Measurements from ENCODE around the gene DGKB. TPM values are rescaled to one million over a fixed set of nuclear protein-coding genes. Genes with fewer than 3 reads are reported as not detected.

The DGKB gene
- total RNA-seq, 1 experiment from 2014 or later, result 0.08 TPM

- H3K4me3 ChIP-seq, result no peak overlapping the region
- no peaks in the 10 kb centered on the region for H3K27me3 ChIP-seq
- H3K36me3 ChIP-seq, result no peaks in the 10 kb centered on the region
- H3K9me3 ChIP-seq (replicated peaks), result no peaks in the 10 kb centered on the region
- H3K4me1 ChIP-seq, result no peaks in the 10 kb centered on the region
- no peak for DNase-seq
- no peak overlapping the region for H3K27ac ChIP-seq
Measured at GRCh38 chr7:14687241-14687640, 215.3 kb downstream of the DGKB start.

DNA sequence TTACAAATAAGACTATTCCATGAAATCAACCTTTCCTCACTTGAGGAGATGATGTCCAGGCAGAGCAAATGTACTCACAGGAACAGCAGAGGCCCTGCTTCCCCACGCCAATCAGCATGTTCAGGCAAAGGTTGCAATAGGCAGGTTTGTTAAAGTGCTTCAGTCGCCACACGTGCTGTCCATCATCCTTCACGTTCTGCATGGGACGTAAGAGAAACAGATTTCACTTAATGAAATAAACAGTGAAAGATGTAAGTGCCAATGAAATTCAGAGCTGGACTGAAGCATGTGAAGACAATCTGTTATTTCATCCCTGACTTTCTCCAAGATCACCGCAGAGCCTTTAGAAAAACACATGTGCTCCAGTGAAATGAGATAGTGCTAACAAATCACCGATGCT, 217.4 kb downstream of the DGKB start:
- no peak for DNase-seq
- Histone ChIP-seq H3K36me3 (no peaks in the 10 kb centered on the region), H3K27ac (no peak overlapping the region), H3K9me3 (replicated peaks) (no peaks in the 10 kb centered on the region), H3K4me1 (no peaks in the 10 kb centered on the region), H3K27me3 (no peaks in the 10 kb centered on the region), H3K4me3 (no peak overlapping the region)

DNA sequence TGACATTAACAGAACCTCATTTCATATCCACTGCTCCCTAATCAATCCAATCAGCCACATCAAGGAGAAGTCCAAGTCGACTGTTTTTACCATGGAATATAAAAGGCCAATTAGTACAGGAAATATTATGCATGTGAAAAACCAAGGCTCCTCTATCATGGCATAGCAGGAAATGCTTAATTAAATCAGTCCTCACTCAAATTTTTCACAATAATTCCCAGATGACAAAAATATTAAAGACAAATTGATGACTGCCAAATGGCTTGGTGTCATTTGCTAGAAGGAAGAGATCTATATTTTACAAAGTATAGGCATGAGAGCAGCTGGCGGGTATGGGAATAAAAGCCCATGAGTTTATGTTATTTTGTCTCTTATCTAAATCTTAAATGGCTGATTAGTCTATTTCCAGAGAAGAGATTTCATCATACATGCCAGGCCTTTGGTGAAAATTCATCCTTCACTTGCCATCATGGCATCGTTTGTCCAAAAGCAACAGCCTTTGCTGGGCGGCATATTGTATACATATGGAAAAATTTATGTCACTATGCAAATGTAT, 219.6 kb downstream of the DGKB start:
- no peaks in the 10 kb centered on the region for H3K36me3 ChIP-seq
- H3K27me3 ChIP-seq, result no peaks in the 10 kb centered on the region
- DNase-seq, result no peak
- H3K27ac ChIP-seq, result no peak overlapping the region
- H3K4me1 ChIP-seq, result no peaks in the 10 kb centered on the region
- H3K4me3 ChIP-seq, result no peak overlapping the region
- no peaks in the 10 kb centered on the region for H3K9me3 ChIP-seq (replicated peaks)

GRCh38 chr7:14676896-14677295, 225.7 kb downstream of the DGKB start:
- Histone ChIP-seq H3K4me3 (no peak overlapping the region), H3K9me3 (replicated peaks) (no peaks in the 10 kb centered on the region), H3K36me3 (no peaks in the 10 kb centered on the region), H3K4me1 (no peaks in the 10 kb centered on the region), H3K27me3 (no peaks in the 10 kb centered on the region), H3K27ac (no peak overlapping the region)
- no peak for DNase-seq

DNA sequence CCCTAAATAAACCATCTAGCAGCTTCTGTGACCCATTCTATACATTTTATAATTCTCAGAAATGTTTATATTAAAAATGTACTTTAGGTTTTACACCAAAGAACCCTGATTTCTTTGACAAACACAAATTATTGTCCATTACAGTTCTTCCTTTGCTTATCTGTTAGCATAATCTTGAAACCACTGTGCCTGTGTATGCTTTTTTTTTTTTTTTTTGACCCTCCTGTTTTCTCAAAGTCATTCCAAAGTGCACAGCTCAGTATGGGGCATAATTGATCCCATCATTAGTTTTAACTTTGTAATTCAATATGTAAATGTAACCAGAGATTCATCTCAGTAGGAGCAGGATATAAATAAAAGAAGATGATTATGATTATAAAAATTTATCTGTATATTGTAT, 229.3 kb downstream of the DGKB start:
- DNase-seq, result no peak
- H3K27ac ChIP-seq, result no peak overlapping the region
- no peaks in the 10 kb centered on the region for H3K9me3 ChIP-seq (replicated peaks)
- no peaks in the 10 kb centered on the region for H3K27me3 ChIP-seq
- no peaks in the 10 kb centered on the region for H3K4me1 ChIP-seq
- no peaks in the 10 kb centered on the region for H3K36me3 ChIP-seq
- H3K4me3 ChIP-seq, result no peak overlapping the region

DNA sequence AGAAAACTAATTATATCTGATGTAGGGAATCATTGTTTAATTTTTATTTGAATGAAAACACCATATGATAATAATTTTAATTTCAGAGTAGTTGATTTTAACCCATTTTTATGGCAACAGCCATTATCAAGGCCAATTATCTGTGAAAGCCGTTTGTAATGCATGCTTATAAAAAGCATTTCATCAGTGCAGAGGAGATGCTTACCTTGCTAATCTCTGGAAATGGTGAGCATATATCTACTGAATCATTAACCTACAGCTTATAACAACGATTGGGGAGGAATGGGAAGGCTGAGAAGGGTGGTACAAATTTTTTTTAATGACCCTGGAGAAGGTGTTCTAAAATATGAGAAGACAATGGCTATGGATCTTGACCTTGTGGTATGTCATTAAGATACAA, 235.6 kb downstream of the DGKB start:
- no peak for DNase-seq
- Histone ChIP-seq H3K4me1 (no peaks in the 10 kb centered on the region), H3K27me3 (no peaks in the 10 kb centered on the region), H3K4me3 (no peak overlapping the region), H3K9me3 (replicated peaks) (0 out of 2 replicates have a peak, but pooled peaks cover 4% of the 10 kb centered on the region), H3K27ac (no peak overlapping the region), H3K36me3 (no peaks in the 10 kb centered on the region)

GRCh38 chr7:14666304-14666703, 236.2 kb downstream of the DGKB start:
- H3K36me3 ChIP-seq, result no peaks in the 10 kb centered on the region
- DNase-seq, result no peak
- no peaks in the 10 kb centered on the region for H3K4me1 ChIP-seq
- H3K4me3 ChIP-seq, result no peak overlapping the region
- H3K9me3 ChIP-seq (replicated peaks), result 0 out of 2 replicates have a peak, but pooled peaks cover 4% of the 10 kb centered on the region
- H3K27ac ChIP-seq, result no peak overlapping the region
- H3K27me3 ChIP-seq, result no peaks in the 10 kb centered on the region

- Histone ChIP-seq H3K4me1 (no peaks in the 10 kb centered on the region), H3K27ac (no peak overlapping the region), H3K36me3 (no peaks in the 10 kb centered on the region), H3K9me3 (replicated peaks) (peaks cover 1% of the 10 kb centered on the region; the same call in 1 of the 2 replicates), H3K27me3 (no peaks in the 10 kb centered on the region), H3K4me3 (no peak overlapping the region)
- no peak for DNase-seq
Measured at GRCh38 chr7:14639801-14640200, 262.8 kb downstream of the DGKB start.

DNA sequence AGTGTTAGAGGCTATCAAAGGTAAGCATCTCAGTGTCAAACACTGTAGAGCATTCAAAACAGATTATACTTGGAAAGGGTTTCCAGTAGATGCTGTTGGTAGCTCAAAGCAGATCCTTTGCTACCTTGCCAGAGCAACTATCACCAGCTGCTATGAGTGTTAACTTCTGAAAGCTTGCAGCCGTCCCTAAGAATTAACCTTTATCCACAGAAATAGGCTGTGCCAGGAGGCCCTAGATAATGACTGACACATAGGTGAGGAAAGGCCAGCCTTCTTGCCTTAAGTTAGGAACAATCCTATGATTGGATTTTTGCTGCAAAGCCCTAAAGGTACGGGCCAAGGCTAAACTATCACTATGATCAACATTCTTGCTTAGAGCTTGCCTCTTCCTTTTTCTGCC, 263.2 kb downstream of the DGKB start:
- H3K36me3 ChIP-seq, result no peaks in the 10 kb centered on the region
- no peak for DNase-seq
- no peak overlapping the region for H3K4me3 ChIP-seq
- H3K4me1 ChIP-seq, result no peaks in the 10 kb centered on the region
- no peak overlapping the region for H3K27ac ChIP-seq
- no peaks in the 10 kb centered on the region for H3K27me3 ChIP-seq
- H3K9me3 ChIP-seq (replicated peaks), result no peaks in the 10 kb centered on the region

DNA sequence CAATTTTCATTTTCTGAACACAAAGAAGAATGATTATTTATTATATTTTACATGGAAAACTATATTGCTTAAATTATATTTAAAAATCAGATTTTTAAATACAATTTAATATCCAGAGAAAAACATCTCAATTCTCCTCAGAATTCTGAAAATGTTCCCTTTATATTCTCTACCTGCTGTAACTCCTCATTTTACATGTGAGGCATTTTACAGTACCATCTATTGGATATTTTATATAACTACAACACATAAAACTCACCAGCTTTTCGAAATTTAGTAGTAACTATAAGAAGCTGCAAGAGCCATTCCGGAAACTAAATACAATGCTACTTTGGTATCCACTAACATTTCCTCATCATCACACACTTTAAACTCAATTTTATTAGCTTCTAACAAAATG, 264.6 kb downstream of the DGKB start:
- no peaks in the 10 kb centered on the region for H3K36me3 ChIP-seq
- H3K9me3 ChIP-seq (replicated peaks), result no peaks in the 10 kb centered on the region
- DNase-seq, result no peak
- H3K27ac ChIP-seq, result no peak overlapping the region
- H3K4me1 ChIP-seq, result no peaks in the 10 kb centered on the region
- no peak overlapping the region for H3K4me3 ChIP-seq
- H3K27me3 ChIP-seq, result no peaks in the 10 kb centered on the region

GRCh38 chr7:14635955-14636354, 266.6 kb downstream of the DGKB start:
- Histone ChIP-seq H3K27me3 (no peaks in the 10 kb centered on the region), H3K4me3 (no peak overlapping the region), H3K4me1 (no peaks in the 10 kb centered on the region), H3K27ac (no peak overlapping the region), H3K36me3 (no peaks in the 10 kb centered on the region), H3K9me3 (replicated peaks) (no peaks in the 10 kb centered on the region)
- no peak for DNase-seq

DNA sequence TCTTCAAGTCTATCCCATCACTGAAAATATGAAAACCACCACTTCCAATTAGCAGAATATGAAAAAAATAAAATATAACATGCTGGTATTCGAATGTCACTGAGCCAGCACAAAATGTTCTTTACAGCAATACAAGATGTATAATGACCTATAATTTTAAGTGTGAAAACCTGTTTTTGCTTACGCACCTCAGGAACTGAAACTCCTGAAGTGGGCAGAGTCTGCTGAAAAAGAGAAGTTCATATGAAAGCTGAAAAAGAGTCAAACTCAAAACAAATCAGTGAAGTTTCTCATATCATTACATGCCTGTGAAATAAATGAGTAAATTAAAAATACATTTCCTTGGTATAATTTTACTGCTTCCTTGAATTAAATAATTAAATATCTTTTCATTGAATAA, 272.5 kb downstream of the DGKB start:
- no peak overlapping the region for H3K4me3 ChIP-seq

DNA sequence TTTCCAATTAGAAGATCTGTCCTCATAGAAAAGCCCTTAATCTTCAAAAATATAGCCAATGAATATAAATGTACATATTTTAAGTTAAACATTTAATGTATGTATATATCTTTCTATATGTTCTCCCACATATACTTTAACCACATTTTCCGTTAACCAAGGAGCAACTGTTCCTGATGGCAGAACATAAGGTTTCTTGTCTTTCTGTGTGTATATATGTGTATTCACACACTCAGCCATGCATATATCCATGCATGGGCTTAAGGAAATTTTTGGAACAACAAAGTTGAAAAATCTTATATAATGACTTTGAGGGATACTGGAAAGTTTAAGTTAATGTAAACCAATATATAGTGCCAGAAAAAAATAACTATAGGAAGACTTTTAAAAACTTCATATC, 274.0 kb downstream of the DGKB start:
- Histone ChIP-seq H3K27me3 (no peaks in the 10 kb centered on the region), H3K9me3 (replicated peaks) (no peaks in the 10 kb centered on the region), H3K36me3 (no peaks in the 10 kb centered on the region), H3K4me1 (no peaks in the 10 kb centered on the region), H3K4me3 (no peak overlapping the region), H3K27ac (no peak overlapping the region)
- no peak for DNase-seq

More for the DNA sequence above, 272.5 kb downstream of the DGKB start:
- Histone ChIP-seq H3K27ac (no peak overlapping the region), H3K4me1 (no peaks in the 10 kb centered on the region), H3K36me3 (no peaks in the 10 kb centered on the region), H3K27me3 (no peaks in the 10 kb centered on the region), H3K9me3 (replicated peaks) (no peaks in the 10 kb centered on the region)
- DNase-seq, result no peak

DNA sequence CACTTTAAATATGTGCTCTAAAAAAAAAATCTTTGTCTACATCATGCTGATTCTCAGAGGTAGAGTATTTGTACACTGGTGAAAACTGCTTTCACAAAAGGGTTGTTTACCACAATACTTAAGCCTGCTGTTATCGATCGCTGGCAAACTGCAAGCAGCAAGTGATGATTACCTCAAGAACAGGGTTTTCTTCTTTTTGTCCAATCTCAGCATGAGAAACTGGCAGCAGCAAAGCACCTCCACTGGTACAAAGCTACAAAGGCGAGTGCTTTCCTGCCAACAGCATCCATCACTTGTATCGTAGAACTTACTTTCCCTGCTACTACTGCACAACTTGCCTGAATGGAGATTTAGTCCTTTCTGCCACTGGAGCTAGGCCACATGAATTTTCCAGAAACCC, 276.5 kb downstream of the DGKB start:
- no peaks in the 10 kb centered on the region for H3K9me3 ChIP-seq (replicated peaks)

DNA sequence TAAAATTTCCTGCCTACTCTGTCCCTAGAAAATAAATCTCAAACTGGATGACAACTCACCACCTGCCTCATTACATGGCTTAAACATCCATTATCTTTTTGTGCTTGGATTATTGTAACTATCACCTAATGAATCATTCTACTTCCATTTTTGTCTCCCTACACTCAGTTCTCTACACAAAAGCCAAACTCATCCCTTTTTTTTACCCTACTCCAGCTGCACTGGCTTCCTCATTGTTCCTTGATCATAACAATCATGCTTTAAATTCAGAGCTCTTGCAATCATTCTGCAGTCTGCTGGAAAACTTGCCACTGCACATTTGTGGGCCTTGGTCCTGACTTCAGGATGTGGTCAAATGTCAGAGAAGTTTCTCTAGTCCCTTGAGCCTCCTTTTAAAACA, 280.0 kb downstream of the DGKB start:
- DNase-seq, result no peak
- no peaks in the 10 kb centered on the region for H3K9me3 ChIP-seq (replicated peaks)
- H3K36me3 ChIP-seq, result no peaks in the 10 kb centered on the region

More for the DNA sequence above, 276.5 kb downstream of the DGKB start:
- Histone ChIP-seq H3K4me1 (no peaks in the 10 kb centered on the region), H3K27ac (no peak overlapping the region), H3K27me3 (no peaks in the 10 kb centered on the region), H3K4me3 (no peak overlapping the region), H3K36me3 (no peaks in the 10 kb centered on the region)
- no peak for DNase-seq

GRCh38 chr7:14606101-14606500, 296.4 kb downstream of the DGKB start:
- Histone ChIP-seq H3K27me3 (no peaks in the 10 kb centered on the region), H3K36me3 (no peaks in the 10 kb centered on the region), H3K4me3 (no peak overlapping the region), H3K27ac (peak overlapping the region; percentile 20; the same call in 1 of the 2 replicates), H3K9me3 (replicated peaks) (no peaks in the 10 kb centered on the region; the same call in 1 of the 2 replicates), H3K4me1 (peaks cover 26% of the 10 kb centered on the region)
- DNase-seq, result peak; percentile 14 to 63

More for the DNA sequence above, 280.0 kb downstream of the DGKB start:
- no peaks in the 10 kb centered on the region for H3K27me3 ChIP-seq
- no peak overlapping the region for H3K4me3 ChIP-seq
- H3K27ac ChIP-seq, result no peak overlapping the region
- H3K4me1 ChIP-seq, result no peaks in the 10 kb centered on the region
